Hematopoietic multipotent progenitor cell treated with erythropoietin and hydrocortisone succinate and interleukin-3 and kit ligand, for 4 days (in vitro differentiated cells): Measurements from ENCODE around the gene SYNGAP1.
"Not testable (repeated sequence)": the region's sequence is repeated elsewhere in the genome, so short reads cannot be mapped to it uniquely, and the experiment has no call there.

Experiments
- DNase-seq: peaks from one replicate; pipeline ENCODE4 v3.0.0-alpha.2; 2015

Gene SYNGAP1

DNA sequence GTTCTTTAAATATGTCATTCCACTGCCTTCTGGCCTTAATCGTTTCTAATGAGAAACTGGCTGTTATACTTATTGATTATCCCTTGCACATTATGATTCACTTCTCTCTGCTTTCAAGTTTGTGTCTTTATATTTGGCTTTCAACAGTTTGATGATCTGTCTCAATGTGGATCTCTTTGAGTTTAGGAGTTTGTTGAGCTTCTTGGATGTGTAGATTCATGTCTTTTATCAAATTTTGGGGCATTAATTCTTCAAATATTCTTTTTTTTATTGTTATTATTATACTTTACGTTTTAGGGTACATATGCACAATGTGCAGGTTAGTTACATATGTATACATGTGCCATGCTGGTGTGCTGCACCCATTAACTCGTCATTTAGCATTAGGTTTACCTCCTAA, 63.8 kb downstream of the SYNGAP1 start:
- DNase-seq = no peak

GRCh38 chr6:33484673-33485262, 64.9 kb downstream of the SYNGAP1 start:
- DNase-seq = not testable (repeated sequence)

DNA sequence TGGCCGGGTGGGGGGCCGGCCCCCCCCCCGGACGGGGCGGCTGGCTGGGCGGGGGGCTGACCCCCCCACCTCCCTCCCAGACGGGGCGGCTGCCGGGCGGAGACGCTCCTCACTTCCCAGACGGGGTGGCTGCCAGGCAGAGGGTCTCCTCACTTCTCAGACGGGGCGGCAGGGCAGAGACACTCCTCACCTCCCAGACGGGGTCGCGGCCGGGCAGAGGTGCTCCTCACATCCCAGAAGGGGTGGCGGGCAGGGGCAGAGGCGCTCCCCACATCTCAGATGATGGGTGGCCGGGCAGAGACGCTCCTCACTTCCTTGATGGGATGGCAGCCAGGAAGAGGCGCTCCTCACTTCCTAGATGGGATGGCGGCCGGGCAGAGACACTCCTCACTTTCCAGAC, 65.8 kb downstream of the SYNGAP1 start:
- DNase-seq = not testable (repeated sequence)

- DNase-seq = peak; percentile 47
Measured at GRCh38 chr6:33488339-33488738, 68.5 kb downstream of the SYNGAP1 start.

DNA sequence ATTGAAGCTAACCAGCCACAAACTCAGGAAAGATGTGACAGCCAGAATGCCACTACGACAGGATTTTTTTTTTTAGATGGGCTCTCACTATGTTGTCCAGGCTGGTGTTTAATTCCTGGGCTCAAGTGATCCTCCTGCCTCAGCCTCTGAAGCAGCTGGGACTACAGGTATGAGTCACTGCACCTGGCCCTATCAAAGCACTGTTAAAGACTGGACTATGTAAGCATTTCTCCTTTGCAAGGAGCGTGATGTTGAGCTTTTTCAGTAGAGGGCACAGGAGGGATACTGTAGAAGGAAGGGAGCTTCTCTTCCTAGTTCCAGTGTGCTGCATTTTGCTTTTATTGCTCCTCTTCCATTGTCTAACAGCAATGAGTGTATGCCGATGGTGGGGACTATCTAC, 70.3 kb downstream of the SYNGAP1 start:
- peak; percentile 44 for DNase-seq

- DNase-seq = no peak
Measured at GRCh38 chr6:33490621-33491020, 70.8 kb downstream of the SYNGAP1 start.

DNA sequence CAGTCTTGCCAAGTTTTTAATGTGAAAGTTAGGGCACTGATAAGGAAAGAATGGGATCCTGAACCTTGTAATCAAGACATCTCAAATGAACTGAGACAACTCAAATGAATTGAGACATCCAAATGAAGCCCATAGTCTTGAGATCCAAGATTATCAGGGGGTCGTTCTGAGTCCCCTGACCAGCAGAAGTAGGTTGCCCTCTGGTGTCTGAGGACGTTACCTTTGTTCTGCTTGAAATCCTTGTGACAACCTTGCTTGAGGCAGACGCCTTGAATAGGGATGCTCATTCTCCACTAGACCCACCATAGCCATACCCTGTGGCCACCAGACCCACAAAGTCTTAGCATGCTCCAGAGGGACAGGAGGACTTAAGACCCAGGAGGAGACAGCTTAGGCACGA, 72.2 kb downstream of the SYNGAP1 start:
- peak; percentile 41 for DNase-seq

GRCh38 chr6:33497157-33497556, 77.3 kb downstream of the SYNGAP1 start:
- DNase-seq = no peak

DNA sequence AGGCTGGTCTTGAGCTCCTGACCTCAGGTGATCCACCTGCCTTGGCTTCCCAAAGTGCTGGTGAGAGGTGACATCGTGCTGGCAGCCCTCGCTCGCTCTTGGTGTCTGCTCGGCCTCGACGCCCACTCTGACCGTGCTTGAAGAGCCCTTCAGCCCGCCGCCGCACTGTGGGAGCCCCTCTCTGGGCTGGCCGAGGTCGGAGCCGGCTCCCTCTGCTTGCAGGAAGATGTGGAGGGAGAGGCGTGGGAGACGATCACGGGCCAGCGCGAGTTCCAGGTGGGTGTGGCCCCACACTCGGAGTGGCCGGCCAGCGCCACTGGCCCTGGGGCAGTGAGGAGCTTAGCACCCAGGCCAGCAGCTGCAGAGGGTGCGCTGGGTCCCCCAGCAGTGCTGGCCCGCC, 82.6 kb downstream of the SYNGAP1 start:
- no peak for DNase-seq

GRCh38 chr6:33504486-33504885, 84.6 kb downstream of the SYNGAP1 start:
- DNase-seq = no peak
